HG02840 (cell line): ENCODE measurements around the gene RAPGEF2.

ENCODE experiments used
- ATAC-seq: cut with Tn5 transposase; IDR thresholded peaks from one replicate; pipeline ENCODE4 v1.9.1; 2021; ENCODE audit warnings: mild to moderate bottlenecking, moderate library complexity, moderate number of reproducible peaks; ENCODE audit not compliant: unreplicated experiment, low FRiP score

The RAPGEF2 gene

DNA sequence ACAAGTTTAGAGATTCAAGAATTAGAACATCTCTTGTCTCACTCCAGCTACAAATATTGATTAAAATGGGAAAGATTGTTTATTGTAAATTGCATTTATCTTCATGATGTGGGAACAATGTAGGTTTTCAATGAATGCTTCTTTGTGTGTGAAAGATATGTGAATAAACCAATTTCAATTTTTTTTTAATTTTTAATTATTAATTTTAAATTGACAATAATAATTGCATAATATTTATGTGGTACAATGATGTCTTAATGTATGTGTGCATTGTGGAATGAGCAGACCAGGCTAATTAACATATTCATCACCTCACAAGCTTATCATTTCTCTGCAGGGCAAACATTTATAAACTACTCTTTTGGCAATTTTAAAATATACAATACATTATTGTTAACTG is 281.1 kb downstream of the RAPGEF2 start:
- no peak for ATAC-seq

DNA sequence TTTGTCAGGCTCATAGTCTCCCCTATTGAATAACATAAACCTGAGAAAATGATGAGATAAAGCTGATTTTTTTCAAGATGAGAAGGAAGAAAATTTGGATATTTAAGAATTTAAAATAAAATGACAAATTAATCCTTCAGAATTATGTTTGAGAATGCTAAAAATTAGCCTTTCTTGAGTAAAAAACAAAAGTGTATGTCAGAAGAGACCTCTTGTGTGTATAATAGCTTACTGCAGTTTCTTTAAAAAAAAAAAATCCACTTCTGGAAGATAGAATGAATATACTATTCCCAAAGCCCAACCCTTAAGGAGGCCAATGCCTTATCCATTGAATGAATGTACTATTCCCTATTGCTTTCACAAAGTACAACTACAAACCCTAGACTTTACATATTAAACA is 281.8 kb downstream of the RAPGEF2 start:
- no peak for ATAC-seq

DNA sequence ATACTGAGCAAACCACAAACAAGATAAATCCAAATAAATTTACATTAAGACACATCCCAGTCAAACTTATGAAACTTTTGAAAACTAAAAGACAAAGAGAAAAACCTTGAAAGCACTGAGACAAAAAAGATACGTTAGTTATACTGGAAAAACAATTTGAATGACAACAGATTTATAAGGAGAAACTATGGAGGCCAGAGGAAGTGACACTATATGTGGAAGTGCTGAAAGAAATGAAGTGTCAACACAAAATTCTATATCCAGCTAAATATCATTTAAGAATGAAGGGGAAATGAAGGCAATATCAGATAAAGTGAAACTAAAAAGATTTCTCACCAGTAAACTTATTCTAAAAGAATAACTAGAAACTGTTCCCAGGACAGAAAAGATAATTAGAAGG is 283.7 kb downstream of the RAPGEF2 start:
- ATAC-seq, result no peak

DNA sequence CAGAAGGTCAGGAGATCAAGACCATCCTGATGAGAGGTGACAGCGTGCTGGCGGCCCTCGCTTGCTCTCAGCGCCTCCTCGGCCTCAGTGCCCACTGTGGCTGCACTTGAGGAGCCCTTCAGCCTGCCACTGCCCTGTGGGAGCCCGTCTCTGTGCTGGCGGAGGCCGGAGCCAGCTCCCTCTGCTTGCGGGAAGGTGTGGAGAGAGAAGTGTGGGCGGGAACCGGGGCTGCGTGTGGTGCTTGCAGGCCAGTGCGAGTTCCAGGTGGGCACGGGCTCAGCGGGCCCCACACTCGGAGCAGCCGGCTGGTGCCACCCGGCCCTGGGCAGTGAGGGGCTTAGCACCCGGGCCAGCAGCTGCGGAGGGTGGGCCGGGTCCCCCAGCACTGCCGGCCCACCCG is 286.9 kb downstream of the RAPGEF2 start:
- ATAC-seq, result no peak

DNA sequence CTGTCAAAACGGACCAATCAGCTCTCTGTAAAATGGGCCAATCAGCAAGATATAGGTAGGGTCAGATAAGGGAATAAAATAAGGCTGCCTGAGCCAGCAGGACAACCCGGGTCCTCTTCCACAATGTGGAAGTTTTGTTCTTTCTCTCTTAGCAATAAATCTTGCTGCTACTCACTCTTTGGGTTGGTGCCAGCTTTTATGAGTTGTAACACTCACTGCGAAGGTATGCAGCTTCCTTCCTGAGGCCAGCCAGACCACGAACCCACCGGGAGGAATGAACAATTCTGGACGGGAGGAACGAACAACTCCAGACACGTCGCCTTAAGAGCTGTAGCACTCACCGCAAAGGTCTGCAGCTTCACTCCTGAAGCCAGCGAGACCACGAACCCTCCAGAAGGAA is 287.8 kb downstream of the RAPGEF2 start:
- no peak for ATAC-seq

DNA sequence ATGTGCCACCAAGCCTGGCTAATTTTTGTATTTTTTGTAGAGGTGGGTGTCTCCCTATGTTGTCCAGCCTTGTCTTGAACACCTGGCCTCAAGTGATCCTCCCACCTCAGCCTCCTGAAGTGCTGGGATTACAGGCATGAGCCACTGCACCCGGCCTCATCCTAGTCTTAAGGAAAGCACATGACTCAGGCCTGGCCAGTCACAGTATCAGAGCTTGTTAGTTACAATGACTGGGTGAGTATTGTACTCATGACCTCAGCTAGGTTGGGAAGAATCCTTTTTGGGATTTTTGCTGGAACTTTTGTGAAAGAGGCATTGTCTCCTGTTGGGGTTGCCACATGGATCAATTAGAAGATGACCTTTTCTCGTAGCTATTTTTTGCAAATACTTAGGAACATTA is 292.8 kb downstream of the RAPGEF2 start:
- no peak for ATAC-seq

DNA sequence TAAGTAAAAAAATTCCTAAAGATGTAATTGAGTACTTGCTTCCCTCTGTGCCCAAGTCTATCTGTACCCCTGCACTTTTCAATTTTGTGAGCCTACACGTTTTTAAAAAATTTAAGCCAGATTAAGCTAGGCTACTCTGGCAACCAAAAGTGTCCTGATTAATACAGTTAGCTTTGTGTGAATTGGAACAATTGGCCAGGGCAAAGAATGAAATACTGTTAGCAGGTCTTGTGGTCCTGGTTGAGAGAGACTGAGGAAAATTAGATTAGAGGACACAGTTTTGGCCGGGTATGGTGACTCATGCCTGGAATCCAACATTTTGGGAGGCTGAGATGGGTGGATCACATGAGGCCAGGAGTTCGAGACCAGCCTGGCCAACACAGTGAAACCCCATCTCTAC is 293.3 kb downstream of the RAPGEF2 start:
- ATAC-seq, result no peak

DNA sequence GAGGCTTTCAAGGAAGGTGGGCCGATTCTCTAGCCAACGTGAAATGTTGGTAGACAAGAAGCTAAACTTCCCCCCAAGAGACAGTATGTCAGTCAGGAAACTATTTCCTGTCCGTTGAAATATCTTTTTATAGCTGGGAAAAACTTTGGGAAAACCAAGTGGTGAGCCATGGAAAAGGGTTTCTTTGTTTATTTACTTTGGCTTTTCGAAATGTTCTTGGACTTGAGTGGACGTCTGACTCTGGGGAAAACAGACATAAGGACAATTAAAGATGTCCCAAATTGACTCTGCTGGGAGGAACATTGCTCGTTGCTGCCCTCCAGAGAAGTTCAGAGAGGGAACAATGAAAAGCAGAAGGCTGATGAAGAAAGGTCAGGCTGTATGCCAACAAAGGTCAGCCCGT is 295.4 kb downstream of the RAPGEF2 start:
- no peak for ATAC-seq

DNA sequence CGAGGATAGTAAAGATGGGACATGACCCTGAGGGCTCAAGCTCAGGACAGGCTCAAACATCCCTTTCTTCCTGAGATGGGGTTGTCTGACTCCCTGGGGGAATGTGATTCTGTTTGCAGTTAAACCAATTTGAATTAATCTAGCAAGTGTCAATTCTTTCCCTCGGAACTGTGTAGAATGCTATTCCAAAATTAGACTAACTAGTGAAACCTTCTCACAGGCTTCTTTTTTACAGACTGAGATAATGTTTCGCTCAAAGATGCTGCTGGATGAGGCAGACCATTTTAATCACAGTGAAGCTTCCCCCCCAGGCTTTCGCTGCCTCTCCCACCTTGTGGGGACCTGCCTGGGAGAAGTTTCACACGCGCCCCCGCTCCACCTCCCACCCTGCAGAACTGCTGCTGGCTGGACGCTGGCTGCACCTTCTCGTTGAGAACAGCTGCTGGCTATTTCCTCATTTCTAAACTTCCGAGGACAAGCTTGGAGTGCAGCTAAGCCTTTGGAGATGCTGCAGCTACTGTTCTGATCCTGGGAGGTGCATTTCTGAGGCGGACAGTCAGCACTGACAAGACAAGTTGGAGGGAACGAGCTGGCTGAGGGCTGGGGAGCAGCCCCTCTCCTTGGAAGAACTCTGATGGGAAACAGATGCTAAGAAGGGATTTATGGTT is 297.8 kb downstream of the RAPGEF2 start:
- no peak for ATAC-seq

DNA sequence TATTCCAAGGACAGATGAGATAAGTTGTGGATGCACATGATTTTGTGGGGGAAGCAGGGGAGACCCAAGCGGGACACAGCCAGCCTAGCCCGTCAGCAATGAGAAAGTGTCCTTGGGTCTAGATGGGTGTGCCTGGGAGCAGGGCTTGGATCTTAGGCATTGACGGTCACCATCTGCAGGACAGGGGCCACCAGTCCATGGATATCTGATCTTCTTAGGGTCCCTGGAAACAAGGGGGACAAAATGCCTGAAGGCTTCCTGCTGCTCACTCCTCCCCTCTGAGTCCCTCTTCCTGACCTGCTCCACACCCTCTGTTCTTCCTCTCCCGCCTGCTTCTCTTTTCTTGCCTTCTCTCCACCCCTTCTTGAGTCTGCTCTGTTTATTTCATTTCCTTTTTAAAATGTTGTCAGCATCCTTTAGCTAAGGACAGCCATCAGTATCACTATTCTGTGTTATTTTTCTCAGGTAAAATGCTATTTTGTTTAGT is 298.4 kb downstream of the RAPGEF2 start:
- no peak for ATAC-seq

DNA sequence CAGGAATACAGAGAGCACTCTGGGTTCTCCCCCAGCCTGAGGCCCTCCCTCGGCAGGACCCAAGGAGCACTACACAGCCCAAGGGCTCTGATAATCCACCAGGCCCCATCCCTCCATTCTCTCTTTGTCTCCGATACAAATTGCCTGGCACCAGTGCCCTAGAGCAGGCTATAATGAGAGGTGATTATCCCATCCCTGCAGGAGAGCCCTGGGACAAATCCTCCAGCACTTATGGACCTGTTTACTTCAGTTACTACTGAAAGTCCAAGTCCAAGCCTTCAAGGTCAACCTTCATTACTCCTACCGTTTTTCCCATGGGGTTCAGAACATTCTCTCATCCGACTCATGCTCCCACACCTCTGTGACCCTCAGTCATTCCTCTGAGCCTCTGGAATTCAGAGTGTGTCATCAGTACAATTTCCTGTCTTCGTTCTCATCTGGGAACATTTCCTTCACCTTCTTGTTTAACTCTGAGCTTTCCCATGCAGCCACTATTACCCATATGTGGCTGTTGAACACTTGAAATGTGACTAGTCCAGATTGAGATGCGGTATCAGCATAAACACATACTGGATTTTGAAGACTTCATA is 299.0 kb downstream of the RAPGEF2 start:
- no peak for ATAC-seq
